ENCODE measurements around the gene OR5B12. TPM values are rescaled to one million over a fixed set of nuclear protein-coding genes. Genes with fewer than 3 reads are reported as not detected.

The OR5B12 gene
- total RNA-seq, result not detected in 2 replicates

GRCh38 chr11:58442136-58442535, at the start of gene OR5B12:
Gene OR5B12 (minus strand): TSS chr11:58442236. CDS start chr11:58440151, 2,085 bp downstream.

GRCh38 chr11:58428021-58428420, 14.0 kb downstream of the OR5B12 start, which contains the start of gene OR5B2:
Gene OR5B2 (minus strand): TSS chr11:58428121. CDS start chr11:58423261, 4,860 bp downstream.

GRCh38 chr11:58406774-58407173, 35.3 kb downstream of the OR5B12 start, which contains the start of gene OR5B3:
Gene OR5B3 (minus strand): TSS chr11:58406874. CDS start chr11:58403409, 3,465 bp downstream.

Other genes starting within 250 kb of the OR5B12 start
- gene OR1S2, start 238.1 kb downstream of the OR5B12 start, total RNA-seq, result not detected in 2 replicates
- gene OR1S1, start 229.5 kb downstream of the OR5B12 start, total RNA-seq, result not detected in 2 replicates
- gene OR10Q1, start 213.3 kb downstream of the OR5B12 start, total RNA-seq, result not detected in 2 replicates
- gene OR10W1, start 174.0 kb downstream of the OR5B12 start, total RNA-seq, result not detected in 2 replicates
- not detected in 2 replicates for gene OR5B17, start 83.2 kb downstream of the OR5B12 start, total RNA-seq
- not detected in 2 replicates for gene OR5B3, start 35.4 kb downstream of the OR5B12 start, total RNA-seq
- gene OR5B2, start 14.1 kb downstream of the OR5B12 start, total RNA-seq, result not detected in 2 replicates
- not detected in 2 replicates for gene OR5B21, start 65.9 kb upstream of the OR5B12 start, total RNA-seq
- 0.72 and 0.97 TPM in 2 replicates for gene LPXN, start 133.6 kb upstream of the OR5B12 start, total RNA-seq
- 22.0 and 32.4 TPM in 2 replicates for gene ZFP91, start 136.8 kb upstream of the OR5B12 start, total RNA-seq
- gene CNTF, start 180.4 kb upstream of the OR5B12 start, total RNA-seq, result 1.3 and 1.6 TPM in 2 replicates

Measured in cardiac atrium fibroblast (primary cell).